NOMO-1 treated with dmso at 0.1 percent for 144 hours (cell line): ENCODE data around the gene DLG4.

Experiments used
- DNase-seq: peaks from one replicate; lab custom pipeline; 2025; ENCODE audit not compliant: unreplicated experiment; lab: John Stamatoyannopoulos, UW

Gene DLG4

GRCh38 chr17:7215652-7216180 lies 3.9 kb downstream of the DLG4 start:
- no peak for DNase-seq

GRCh38 chr17:7215136-7215638 lies 4.4 kb downstream of the DLG4 start:
- DNase-seq, result no peak

GRCh38 chr17:7214300-7215135 lies 5.1 kb downstream of the DLG4 start:
- peak; percentile 95 for DNase-seq

- DNase-seq, result peak; percentile 51
Measured at GRCh38 chr17:7213895-7214299, 5.7 kb downstream of the DLG4 start.

GRCh38 chr17:7211491-7212273 lies 8.0 kb downstream of the DLG4 start:
- no peak for DNase-seq

- DNase-seq, result no peak
Measured at GRCh38 chr17:7208754-7209460, 10.7 kb downstream of the DLG4 start.

GRCh38 chr17:7208027-7208571 lies 11.5 kb downstream of the DLG4 start:
- DNase-seq, result no peak

- DNase-seq, result no peak
Measured at GRCh38 chr17:7207120-7208001, 12.3 kb downstream of the DLG4 start.

GRCh38 chr17:7205561-7205960 lies 14.1 kb downstream of the DLG4 start:
- DNase-seq, result no peak

- no peak for DNase-seq
Measured at GRCh38 chr17:7204828-7205461, 14.7 kb downstream of the DLG4 start.

- DNase-seq, result no peak
Measured at GRCh38 chr17:7204336-7204735, 15.3 kb downstream of the DLG4 start.

- DNase-seq, result no peak
Measured at GRCh38 chr17:7203391-7203790, 16.2 kb downstream of the DLG4 start.

GRCh38 chr17:7196651-7197401 lies 22.8 kb downstream of the DLG4 start:
- DNase-seq, result no peak

- DNase-seq, result no peak
Measured at GRCh38 chr17:7195971-7196370, 23.7 kb downstream of the DLG4 start.

GRCh38 chr17:7192271-7192937 lies 27.2 kb downstream of the DLG4 start:
- no peak for DNase-seq

GRCh38 chr17:7191571-7192270 lies 27.9 kb downstream of the DLG4 start:
- no peak for DNase-seq

GRCh38 chr17:7191069-7191468 lies 28.6 kb downstream of the DLG4 start:
- DNase-seq, result no peak
